GM12878 (cell line): Measurements from ENCODE around the gene GPER1. TPM values are rescaled to one million over a fixed set of nuclear protein-coding genes. Genes with fewer than 3 reads are reported as not detected.

Experiments used
- ATAC-seq: fragments of 200-7000 bp; cut with Tn5 transposase; 3 replicates; pipeline ENCODE4 v1.9.1; 2020; ENCODE audit warnings: mild to moderate bottlenecking, moderate library complexity
- BruUV-seq: library from RNA; stranded (reverse); fragments of 400-500 nt; replicated peaks from 2 replicates; lab custom pipeline; 2021; lab: Mats Ljungman, UMichigan
- CTCF ChIA-PET: fragments of 300-600 bp; sonication (Branson Sonifier 250); formaldehyde crosslinking; extraction: SDS; loops from one replicate; lab custom pipeline; 2021; ENCODE audit warnings: inconsistent platforms; lab: Yijun Ruan, JAX
- POLR2A ChIA-PET: fragments of 350-600 bp; formaldehyde crosslinking; extraction: SDS; loops from one replicate; lab custom pipeline; 2021; ENCODE audit warnings: inconsistent platforms; lab: Charles Lee
- RAD21 ChIA-PET: fragments of 300-600 bp; sonication (Branson Sonifier 250); formaldehyde crosslinking; loops from one replicate; lab custom pipeline; 2023; ENCODE audit warnings: antibody characterized with exemption; ENCODE audit not compliant: unreplicated experiment; lab: Charles Lee
- SMC1A ChIA-PET: fragments of 300-600 bp; sonication (Branson Sonifier 250); formaldehyde crosslinking; loops from one replicate; lab custom pipeline; 2023; ENCODE audit not compliant: unreplicated experiment, uncharacterized antibody; lab: Charles Lee
- DNase-seq: peaks from one replicate; pipeline ENCODE4 v3.0.0-alpha.2; 2011; ENCODE audit warnings: low read depth, low spot score
- FAIRE-seq: peaks from 3 replicates; lab custom pipeline; 2011; peaks lifted over from hg19 to GRCh38; lab: Jason Lieb, UNC
- H2AFZ ChIP-seq: 2 replicates; pipeline ENCODE4 v1.6.0; 2011; ENCODE audit warnings: low read depth, low read length, control low read depth; ENCODE audit not compliant: control insufficient read depth
- H3K27ac ChIP-seq: 2 replicates; pipeline ENCODE4 v1.5.1; 2011; ENCODE audit warnings: control low read depth; ENCODE audit not compliant: control insufficient read depth, insufficient read depth
- H3K27me3 ChIP-seq, 2 experiments: replicated peaks in 1 of 2; 2 replicates each; pipeline versions ENCODE4 v1.6.0 to v1.6.1; 2011; ENCODE audit warnings: low read length in 1 of 2; ENCODE audit not compliant: control insufficient read depth in 2 of 2, insufficient read depth in 2 of 2
- H3K36me3 ChIP-seq, 2 experiments: 2 replicates each; pipeline ENCODE4 v1.5.1; 2011; ENCODE audit warnings: low read length in 1 of 2; ENCODE audit not compliant: control insufficient read depth in 2 of 2, insufficient read depth in 2 of 2
- H3K4me1 ChIP-seq: 2 replicates; pipeline ENCODE4 v1.6.1; 2011; ENCODE audit warnings: mild to moderate bottlenecking, low read length, moderate library complexity, mixed read lengths; ENCODE audit not compliant: control insufficient read depth, insufficient read depth
- H3K4me2 ChIP-seq: 2 replicates; pipeline ENCODE4 v1.6.0; 2011; ENCODE audit warnings: control low read depth; ENCODE audit not compliant: control insufficient read depth, insufficient read depth
- H3K4me3 ChIP-seq: fragments of 200-600 bp; sonication (generic); 2 replicates; pipeline ENCODE4 v1.5.1; 2016
- H3K79me2 ChIP-seq: 2 replicates; pipeline ENCODE4 v1.6.0; 2011; ENCODE audit warnings: low read length; ENCODE audit not compliant: control insufficient read depth, insufficient read depth
- H3K9ac ChIP-seq: 2 replicates; pipeline ENCODE4 v1.8.0; 2011; ENCODE audit warnings: low read length, control low read depth, mixed read lengths; ENCODE audit not compliant: control insufficient read depth, insufficient read depth
- H3K9me3 ChIP-seq: replicated peaks from 3 replicates; pipeline ENCODE4 v1.5.1; 2011; ENCODE audit warnings: mild to moderate bottlenecking, low read length; ENCODE audit not compliant: control insufficient read depth, insufficient read depth
- H4K20me1 ChIP-seq: 2 replicates; pipeline ENCODE4 v1.6.0; 2011; ENCODE audit not compliant: control insufficient read depth, insufficient read depth
- BACH1 ChIP-seq: fragments of 450-650 bp; IDR thresholded peaks from 2 replicates; pipeline ENCODE4 v1.6.1; 2017; ENCODE audit warnings: mild to moderate bottlenecking, borderline replicate concordance
- EP300 ChIP-seq, 2 experiments: fragments of 150-350 bp in 1 of 2; IDR thresholded peaks; 2 replicates each; pipeline ENCODE4 v1.6.1; 2011 to 2012; ENCODE audit warnings: low read depth in 2 of 2, low read length in 2 of 2, borderline replicate concordance in 1 of 2, improper control_type of control experiment in 1 of 2, inconsistent platforms in 1 of 2; ENCODE audit not compliant: control insufficient read depth in 1 of 2
- MEF2B ChIP-seq: fragments of 450-650 bp; IDR thresholded peaks from 2 replicates; pipeline ENCODE4 v1.6.1; 2018; ENCODE audit warnings: mild to moderate bottlenecking, moderate library complexity; ENCODE audit not compliant: partially characterized antibody, poor library complexity, severe bottlenecking
- NBN ChIP-seq: fragments of 450-650 bp; IDR thresholded peaks from 2 replicates; pipeline ENCODE4 v1.6.1; 2016
- NFYB ChIP-seq: IDR thresholded peaks from 2 replicates; pipeline ENCODE4 v1.6.1; 2011; ENCODE audit warnings: low read depth, mild to moderate bottlenecking, low read length, improper control_type of control experiment, moderate library complexity; ENCODE audit not compliant: insufficient read depth
- NR2C2 ChIP-seq: IDR thresholded peaks from 2 replicates; pipeline ENCODE4 v1.6.1; 2011; ENCODE audit warnings: borderline replicate concordance, low read depth; ENCODE audit not compliant: control insufficient read depth, insufficient read length
- RAD51 ChIP-seq: fragments of 450-650 bp; IDR thresholded peaks from 2 replicates; pipeline ENCODE4 v1.6.1; 2016; ENCODE audit warnings: moderate library complexity, mild to moderate bottlenecking, inconsistent platforms
- STAT1 ChIP-seq: fragments of 450-650 bp; conservative IDR thresholded peaks from 2 replicates; pipeline ENCODE4 v1.6.1; 2014; ENCODE audit warnings: antibody characterized with exemption, mild to moderate bottlenecking
- SUZ12 ChIP-seq: fragments of 200-600 bp; sonication (generic); IDR thresholded peaks from one replicate; pipeline ENCODE4 v1.6.1; 2018; ENCODE audit warnings: antibody characterized with exemption, mild to moderate bottlenecking; ENCODE audit not compliant: unreplicated experiment
- TCF7 ChIP-seq: IDR thresholded peaks from 2 replicates; pipeline ENCODE4 v1.6.1; 2014; ENCODE audit warnings: antibody characterized with exemption, borderline replicate concordance
- ZNF217 ChIP-seq: fragments of 450-650 bp; IDR thresholded peaks from 2 replicates; pipeline ENCODE4 v1.6.1; 2017; ENCODE audit warnings: antibody characterized with exemption, mild to moderate bottlenecking
- WGBS: methylation state at CpG from one replicate; pipeline ENCODE4 v1.1.6; 2016; ENCODE audit warnings: low lambda C conversion rate; ENCODE audit not compliant: insufficient replicate concordance, insufficient coverage; ENCODE audit errors: missing lambda C conversion rate; 5-methylcytosine and 5-hydroxymethylcytosine counted together
- in situ Hi-C: fragments of 300-500 bp; cut with MboI; formaldehyde crosslinking; loops from 9 replicates; pipeline ENCODE4 v1.14.3; 2018; ENCODE audit warnings: mixed read lengths
- intact Hi-C: fragments of 100-400 bp; cut with micrococcal nuclease; formaldehyde crosslinking; loops from one replicate; pipeline ENCODE4 v1.14.2; 2022; ENCODE audit not compliant: unreplicated experiment
- polyA plus RNA-seq, 11 experiments: library from polyadenylated mRNA; depleted of rRNA in 4 of 11; unstranded in 6 of 11; stranded (reverse) in 5 of 11; fragments of >200 nt; fragmentation: Nextera tagmentation in 4 of 11; fragmentation: Illumina TruSeq in 1 of 11; extraction: Ambion mirVana in 4 of 11; extraction: Trizol in 1 of 11; gene quantifications; 1 replicate in 1 of 11; 2 replicates in 10 of 11; pipeline versions ENCODE4 v1.2.1 to v1.2.3, GENCODE V29; 2011 to 2016; ENCODE audit warnings: inconsistent platforms in 2 of 11, missing spikeins in 2 of 11, low read depth in 1 of 11
- total RNA-seq, 4 experiments: library from RNA; depleted of rRNA in 3 of 4; stranded (reverse); fragments of >200 nt in 3 of 4; fragmentation: Illumina TruSeq in 1 of 4; extraction: Trizol in 1 of 4; gene quantifications; 2 replicates each; pipeline versions ENCODE4 v1.2.1 to v1.2.3, GENCODE V29; 2013 to 2021
- TF ChIP-seq, protein P1 (sequence below): IDR thresholded peaks from 2 replicates; pipeline ENCODE4 v1.6.1; 2012; ENCODE audit warnings: mild to moderate bottlenecking, low read depth, low read length
- TF ChIP-seq, protein P2 (sequence below), 3 experiments: IDR thresholded peaks in 2 of 3; conservative IDR thresholded peaks in 1 of 3; 2 replicates each; pipeline ENCODE4 v1.5.1; 2011; ENCODE audit warnings: low read depth in 3 of 3, low read length in 3 of 3, mild to moderate bottlenecking in 3 of 3, control low read depth in 2 of 3, moderate library complexity in 2 of 3, inconsistent platforms in 1 of 3, mixed read lengths in 1 of 3; ENCODE audit not compliant: control insufficient read depth in 2 of 3, insufficient read depth in 1 of 3; ENCODE audit errors: extremely low read depth in 1 of 3

Gene GPER1
- total and polyA plus RNA-seq, 10 of the 15 experiments (the other 5 are each of a cell fraction or from before 2014, with no cell fraction given), result 0.03 to 6.5 (median 2.6) TPM

DNA sequence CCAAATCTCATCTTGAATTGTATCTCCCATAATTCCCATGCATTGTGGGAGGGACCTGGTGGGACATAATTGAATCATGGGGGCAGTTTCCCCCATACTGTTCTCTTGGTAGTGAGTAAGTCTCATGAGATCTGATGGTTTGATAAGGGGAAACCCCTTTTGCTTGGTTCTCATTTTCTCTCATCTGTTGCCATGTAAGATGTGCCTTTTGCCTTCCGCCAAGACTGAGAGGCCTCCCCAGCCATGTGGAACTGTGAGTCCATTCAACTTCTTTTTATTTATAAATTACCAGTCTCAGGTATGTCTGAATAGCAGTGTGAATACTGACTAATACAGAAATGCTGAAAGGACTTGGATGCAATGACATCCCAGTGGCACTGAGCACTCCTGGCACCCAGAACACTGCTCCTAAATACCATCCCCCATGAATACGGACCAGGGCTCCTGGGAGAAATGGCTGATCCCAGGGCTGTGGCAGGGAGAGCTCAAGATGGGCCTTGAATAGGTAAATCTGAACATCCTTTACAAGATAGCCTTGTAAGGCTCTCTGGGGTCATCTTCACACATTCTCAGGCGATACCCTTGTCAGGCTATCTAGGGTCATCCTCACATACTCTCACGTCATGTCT is 52.7 kb downstream of the GPER1 start (continued):
- TF ChIP-seq MEF2B, result peak; percentile 76
- no peak for TF ChIP-seq ZNF217
- no peak for TF ChIP-seq NR2C2
- TF ChIP-seq NBN, result no peak
- no peak for TF ChIP-seq NFYB
- no peak for TF ChIP-seq SUZ12

DNA sequence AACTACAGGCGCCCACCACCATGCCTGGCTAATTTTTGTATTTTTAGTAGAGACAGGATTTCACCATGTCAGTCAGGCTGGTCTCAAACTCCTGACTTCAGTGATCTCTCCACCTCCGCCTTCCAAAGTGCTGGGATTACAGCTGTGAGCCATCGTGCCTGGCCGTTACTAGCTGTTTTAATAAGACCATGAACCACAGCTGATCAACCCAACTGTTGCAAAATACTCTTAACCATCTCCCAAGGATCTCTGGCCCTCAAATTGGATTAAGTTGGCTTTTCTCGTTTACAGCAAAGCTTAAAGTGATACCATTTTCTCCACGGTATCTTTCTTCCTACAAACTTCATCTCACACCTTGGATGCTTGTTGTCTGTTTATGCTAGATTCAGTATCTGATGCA is 53.7 kb downstream of the GPER1 start:
- Histone ChIP-seq H3K27ac (no peak overlapping the region), H3K4me2 (no peak overlapping the region), H3K4me1 (no peaks in the 10 kb centered on the region; the same call in 1 of the 2 replicates), H3K4me3 (no peak overlapping the region), H3K9ac (no peak overlapping the region), H3K9me3 (no peaks in the 10 kb centered on the region), H3K36me3 (no peaks in the 10 kb centered on the region), H3K27me3 (no peaks in the 10 kb centered on the region), H2AFZ (no peak overlapping the region), H3K79me2 (peaks cover 11% of the 10 kb centered on the region), H4K20me1 (no peaks in the 10 kb centered on the region)
- ChIA-PET RAD21 (interaction anchor here (1.0 to 3.8 kb wide), 3 partner anchors 55 to 149 kb away, joined by 5 to 22 read pairs (median 21); no protein-coding TSS in a partner anchor), SMC1A (interaction anchor here (1.4 to 1.6 kb wide), 3 partner anchors 35 to 148 kb away, joined by 4 to 5 read pairs (median 4); no protein-coding TSS in a partner anchor), POLR2A (interaction anchor here (0.5 to 1.8 kb wide), 5 partner anchors 17 to 211 kb away, joined by 3 to 8 read pairs (median 4); partner anchors contain the start of gene ZFAND2A), CTCF (interaction anchor here (1.0 to 4.1 kb wide), 6 partner anchors 37 to 149 kb away, joined by 3 to 39 read pairs (median 4); no protein-coding TSS in a partner anchor)
- TF ChIP-seq RAD51 (no peak), EP300 (IDR thresholded peaks at IDR 0.05; ENCODE audit: borderline replicate concordance in 1 of 2, control insufficient read depth in 1 of 2, low read depth in 2 of 2, low read length in 2 of 2) (no peak), MEF2B (no peak), BACH1 (no peak), STAT1 (no peak), TCF7 (no peak)
- TF ChIP-seq, protein P1, sequence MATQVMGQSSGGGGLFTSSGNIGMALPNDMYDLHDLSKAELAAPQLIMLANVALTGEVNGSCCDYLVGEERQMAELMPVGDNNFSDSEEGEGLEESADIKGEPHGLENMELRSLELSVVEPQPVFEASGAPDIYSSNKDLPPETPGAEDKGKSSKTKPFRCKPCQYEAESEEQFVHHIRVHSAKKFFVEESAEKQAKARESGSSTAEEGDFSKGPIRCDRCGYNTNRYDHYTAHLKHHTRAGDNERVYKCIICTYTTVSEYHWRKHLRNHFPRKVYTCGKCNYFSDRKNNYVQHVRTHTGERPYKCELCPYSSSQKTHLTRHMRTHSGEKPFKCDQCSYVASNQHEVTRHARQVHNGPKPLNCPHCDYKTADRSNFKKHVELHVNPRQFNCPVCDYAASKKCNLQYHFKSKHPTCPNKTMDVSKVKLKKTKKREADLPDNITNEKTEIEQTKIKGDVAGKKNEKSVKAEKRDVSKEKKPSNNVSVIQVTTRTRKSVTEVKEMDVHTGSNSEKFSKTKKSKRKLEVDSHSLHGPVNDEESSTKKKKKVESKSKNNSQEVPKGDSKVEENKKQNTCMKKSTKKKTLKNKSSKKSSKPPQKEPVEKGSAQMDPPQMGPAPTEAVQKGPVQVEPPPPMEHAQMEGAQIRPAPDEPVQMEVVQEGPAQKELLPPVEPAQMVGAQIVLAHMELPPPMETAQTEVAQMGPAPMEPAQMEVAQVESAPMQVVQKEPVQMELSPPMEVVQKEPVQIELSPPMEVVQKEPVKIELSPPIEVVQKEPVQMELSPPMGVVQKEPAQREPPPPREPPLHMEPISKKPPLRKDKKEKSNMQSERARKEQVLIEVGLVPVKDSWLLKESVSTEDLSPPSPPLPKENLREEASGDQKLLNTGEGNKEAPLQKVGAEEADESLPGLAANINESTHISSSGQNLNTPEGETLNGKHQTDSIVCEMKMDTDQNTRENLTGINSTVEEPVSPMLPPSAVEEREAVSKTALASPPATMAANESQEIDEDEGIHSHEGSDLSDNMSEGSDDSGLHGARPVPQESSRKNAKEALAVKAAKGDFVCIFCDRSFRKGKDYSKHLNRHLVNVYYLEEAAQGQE, result no peak
- TF ChIP-seq, protein P2, sequence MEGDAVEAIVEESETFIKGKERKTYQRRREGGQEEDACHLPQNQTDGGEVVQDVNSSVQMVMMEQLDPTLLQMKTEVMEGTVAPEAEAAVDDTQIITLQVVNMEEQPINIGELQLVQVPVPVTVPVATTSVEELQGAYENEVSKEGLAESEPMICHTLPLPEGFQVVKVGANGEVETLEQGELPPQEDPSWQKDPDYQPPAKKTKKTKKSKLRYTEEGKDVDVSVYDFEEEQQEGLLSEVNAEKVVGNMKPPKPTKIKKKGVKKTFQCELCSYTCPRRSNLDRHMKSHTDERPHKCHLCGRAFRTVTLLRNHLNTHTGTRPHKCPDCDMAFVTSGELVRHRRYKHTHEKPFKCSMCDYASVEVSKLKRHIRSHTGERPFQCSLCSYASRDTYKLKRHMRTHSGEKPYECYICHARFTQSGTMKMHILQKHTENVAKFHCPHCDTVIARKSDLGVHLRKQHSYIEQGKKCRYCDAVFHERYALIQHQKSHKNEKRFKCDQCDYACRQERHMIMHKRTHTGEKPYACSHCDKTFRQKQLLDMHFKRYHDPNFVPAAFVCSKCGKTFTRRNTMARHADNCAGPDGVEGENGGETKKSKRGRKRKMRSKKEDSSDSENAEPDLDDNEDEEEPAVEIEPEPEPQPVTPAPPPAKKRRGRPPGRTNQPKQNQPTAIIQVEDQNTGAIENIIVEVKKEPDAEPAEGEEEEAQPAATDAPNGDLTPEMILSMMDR (IDR thresholded peaks at IDR 0.05 in 2 of 3, conservative IDR thresholded peaks at IDR 0.05 in 1 of 3; ENCODE audit: control insufficient read depth in 2 of 3, extremely low read depth in 1 of 3, insufficient read depth in 1 of 3, low read depth in 3 of 3, low read length in 3 of 3), result no peak
- DNase-seq (no peak), FAIRE-seq (no peak), ATAC-seq (no peak)
- in situ Hi-C loops, result no loop called here
- 89% methylated on average over 6 of the region's 6 CpGs for WGBS
- intact Hi-C loops, result no loop called here
- no TSS peak for BruUV-seq
